Lower leg skin (tissue), 3 donors: ENCODE measurements around the gene ZBTB20.

Experiments used
- POLR2A ChIP-seq, 2 donors: fragments of 450-650 bp; IDR thresholded peaks; one replicate each; pipeline ENCODE4 v1.6.1; 2016 to 2017; ENCODE audit warnings: antibody characterized with exemption in 2 of 2, mild to moderate bottlenecking in 1 of 2, moderate library complexity in 1 of 2
- TF ChIP-seq, protein P1 (sequence below), 3 donors: fragments of 450-650 bp; IDR thresholded peaks; one replicate each; pipeline ENCODE4 v1.5.1; 2016; ENCODE audit warnings: antibody characterized with exemption in 3 of 3, mild to moderate bottlenecking in 3 of 3, moderate library complexity in 2 of 3

DNA sequence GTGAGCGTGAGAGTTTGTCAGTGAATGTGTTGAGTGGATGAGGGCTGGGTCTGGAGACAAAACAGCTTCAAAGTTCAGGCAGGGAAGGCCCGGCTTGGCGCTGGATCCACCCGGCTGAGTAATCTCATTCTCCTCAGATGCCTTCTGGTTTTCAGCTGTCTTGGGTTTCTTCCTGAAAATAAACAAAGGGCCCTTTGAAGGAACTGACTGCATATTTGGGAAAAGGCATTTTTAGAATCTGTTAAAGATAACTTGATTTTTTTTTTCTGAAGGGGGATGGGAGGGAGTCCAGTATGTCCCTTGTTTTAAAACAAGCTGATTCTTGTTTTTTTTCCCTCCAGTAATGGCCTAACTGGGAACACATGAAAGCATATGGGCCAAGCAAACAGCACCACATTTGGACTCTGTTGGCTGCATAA lies 766.8 kb downstream of the ZBTB20 start:
- TF ChIP-seq, protein P1, sequence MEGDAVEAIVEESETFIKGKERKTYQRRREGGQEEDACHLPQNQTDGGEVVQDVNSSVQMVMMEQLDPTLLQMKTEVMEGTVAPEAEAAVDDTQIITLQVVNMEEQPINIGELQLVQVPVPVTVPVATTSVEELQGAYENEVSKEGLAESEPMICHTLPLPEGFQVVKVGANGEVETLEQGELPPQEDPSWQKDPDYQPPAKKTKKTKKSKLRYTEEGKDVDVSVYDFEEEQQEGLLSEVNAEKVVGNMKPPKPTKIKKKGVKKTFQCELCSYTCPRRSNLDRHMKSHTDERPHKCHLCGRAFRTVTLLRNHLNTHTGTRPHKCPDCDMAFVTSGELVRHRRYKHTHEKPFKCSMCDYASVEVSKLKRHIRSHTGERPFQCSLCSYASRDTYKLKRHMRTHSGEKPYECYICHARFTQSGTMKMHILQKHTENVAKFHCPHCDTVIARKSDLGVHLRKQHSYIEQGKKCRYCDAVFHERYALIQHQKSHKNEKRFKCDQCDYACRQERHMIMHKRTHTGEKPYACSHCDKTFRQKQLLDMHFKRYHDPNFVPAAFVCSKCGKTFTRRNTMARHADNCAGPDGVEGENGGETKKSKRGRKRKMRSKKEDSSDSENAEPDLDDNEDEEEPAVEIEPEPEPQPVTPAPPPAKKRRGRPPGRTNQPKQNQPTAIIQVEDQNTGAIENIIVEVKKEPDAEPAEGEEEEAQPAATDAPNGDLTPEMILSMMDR (IDR thresholded peaks at IDR 0.05), result no peak
- TF ChIP-seq POLR2A (IDR thresholded peaks at IDR 0.05), result no peak
